Esophagus muscularis mucosa (tissue), 4 donors: ENCODE measurements around the gene CHRDL2. TPM values are rescaled to one million over a fixed set of nuclear protein-coding genes. Genes with fewer than 3 reads are reported as not detected.
A peak's percentile ranks its signal among the peaks of the same experiment; 100 is the strongest.

Source experiments
- DNase-seq: peaks from one replicate; pipeline ENCODE4 v3.0.0-alpha.2; 2017; ENCODE audit errors: extremely low spot score
- H3K27ac ChIP-seq, 4 donors: fragments of 200-600 bp; sonication (generic); replicated peaks in 1 of 4; 1 replicate in 3 of 4; 2 replicates in 1 of 4; pipeline ENCODE4 v1.5.1; 2016 to 2019; ENCODE audit warnings: mild to moderate bottlenecking in 1 of 4
- H3K27me3 ChIP-seq, 4 donors: fragments of 200-600 bp; sonication (generic); one replicate each; pipeline versions ENCODE4 v1.5.1 to v1.6.0; 2016 to 2019
- H3K36me3 ChIP-seq, 4 donors: fragments of 200-600 bp; sonication (generic); one replicate each; pipeline ENCODE4 v1.5.1; 2016 to 2019
- H3K4me1 ChIP-seq, 4 donors: fragments of 200-600 bp; sonication (generic); one replicate each; pipeline ENCODE4 v1.5.1; 2016 to 2019
- H3K4me3 ChIP-seq, 4 donors: fragments of 200-600 bp; sonication (generic); 1 replicate in 2 of 4; 2 replicates in 2 of 4; pipeline ENCODE4 v1.5.1; 2016 to 2019; ENCODE audit warnings: mild to moderate bottlenecking in 4 of 4, moderate library complexity in 1 of 4
- H3K9me3 ChIP-seq, 4 donors: fragments of 200-600 bp; sonication (generic); 1 replicate in 3 of 4; 2 replicates in 1 of 4; pipeline ENCODE4 v1.5.1; 2016 to 2019
- CTCF ChIP-seq, 3 experiments: fragments of 200-600 bp in 2 of 3; fragments of 450-650 bp in 1 of 3; sonication (generic) in 2 of 3; IDR thresholded peaks; one replicate each; pipeline ENCODE4 v1.5.1; 2017 to 2019; ENCODE audit warnings: antibody characterized with exemption in 3 of 3, mild to moderate bottlenecking in 2 of 3, moderate library complexity in 1 of 3
- EP300 ChIP-seq: sonication (generic); formaldehyde crosslinking; IDR thresholded peaks from one replicate; pipeline ENCODE4 v1.6.1; 2017; ENCODE audit warnings: antibody characterized with exemption
- POLR2A ChIP-seq: fragments of 450-650 bp; IDR thresholded peaks from one replicate; pipeline ENCODE4 v1.6.1; 2017; ENCODE audit warnings: antibody characterized with exemption, moderate library complexity, mild to moderate bottlenecking, low read depth
- POLR2AphosphoS5 ChIP-seq, 2 donors: sonication (generic); formaldehyde crosslinking; IDR thresholded peaks; one replicate each; pipeline ENCODE4 v1.6.1; 2017; ENCODE audit warnings: antibody characterized with exemption in 2 of 2
- WGBS: methylation state at CpG from one replicate; pipeline ENCODE4 v1.1.5; 2018; 5-methylcytosine and 5-hydroxymethylcytosine counted together
- intact Hi-C: fragments of 100-400 bp; cut with DNase I; formaldehyde crosslinking; loops from one replicate; pipeline ENCODE4 v1.15.1; 2023
- total RNA-seq, 4 donors: library from RNA; depleted of rRNA; stranded (reverse); fragments of >200 nt; gene quantifications; one replicate each; pipeline versions ENCODE4 v1.1.0 to v1.2.1, GENCODE V29; 2016

Gene CHRDL2
- total RNA-seq, 4 donors from 2014 or later, result 0.40 to 0.50 TPM; not detected in 2

DNA sequence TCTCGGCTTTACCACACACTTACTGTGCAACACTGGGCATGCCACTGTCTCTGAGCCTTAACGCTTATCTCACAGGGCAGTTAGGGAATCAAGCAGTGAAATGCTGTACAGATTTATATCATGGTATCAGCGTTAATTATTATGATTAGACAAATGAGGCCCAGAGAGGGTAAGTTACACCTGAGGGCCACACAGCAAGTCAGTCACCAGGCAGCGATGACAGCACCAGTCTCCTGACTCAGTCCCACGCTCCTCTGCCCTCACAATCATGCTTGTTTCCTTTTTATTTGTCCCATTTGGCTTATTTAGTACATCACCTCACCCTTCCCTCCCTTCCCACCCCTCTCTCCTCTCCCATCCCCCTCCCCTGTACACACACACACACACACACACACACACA is 12.2 kb downstream of the CHRDL2 start:
- Histone ChIP-seq H3K27me3 (no peaks in the 10 kb centered on the region), H3K36me3 (no peaks in the 10 kb centered on the region), H3K4me1 (peaks cover 29 to 54% (median 51%) of the 10 kb centered on the region in 4 donors), H3K4me3 (no peak overlapping the region), H3K27ac (peak overlapping the region in 1 of 4 donors; percentile 4), H3K9me3 (no peaks in the 10 kb centered on the region)
- no peak for DNase-seq
- intact Hi-C loops, result no loop called here
- WGBS, result 95% methylated on average over 5 of the region's 5 CpGs
- no peak for TF ChIP-seq CTCF (IDR thresholded peaks at IDR 0.05)
- no peak for TF ChIP-seq EP300
- no peak for TF ChIP-seq POLR2A
- no peak for TF ChIP-seq POLR2AphosphoS5 (IDR thresholded peaks at IDR 0.05)

GRCh38 chr11:74717221-74717969 is 13.8 kb downstream of the CHRDL2 start:
- TF ChIP-seq CTCF (IDR thresholded peaks at IDR 0.05), result no peak
- TF ChIP-seq POLR2AphosphoS5 (IDR thresholded peaks at IDR 0.05), result no peak
- TF ChIP-seq POLR2A, result no peak
- no peak for TF ChIP-seq EP300
- Histone ChIP-seq H3K4me1 (peaks cover 29 to 54% (median 51%) of the 10 kb centered on the region in 4 donors), H3K36me3 (no peaks in the 10 kb centered on the region), H3K27me3 (no peaks in the 10 kb centered on the region), H3K9me3 (no peaks in the 10 kb centered on the region), H3K27ac (peak overlapping the region; percentile 62 to 79 (median 68)), H3K4me3 (no peak overlapping the region)
- WGBS, result 42% methylated on average over 5 of the region's 5 CpGs
- DNase-seq, result no peak
- intact Hi-C loops, result no loop called here

DNA sequence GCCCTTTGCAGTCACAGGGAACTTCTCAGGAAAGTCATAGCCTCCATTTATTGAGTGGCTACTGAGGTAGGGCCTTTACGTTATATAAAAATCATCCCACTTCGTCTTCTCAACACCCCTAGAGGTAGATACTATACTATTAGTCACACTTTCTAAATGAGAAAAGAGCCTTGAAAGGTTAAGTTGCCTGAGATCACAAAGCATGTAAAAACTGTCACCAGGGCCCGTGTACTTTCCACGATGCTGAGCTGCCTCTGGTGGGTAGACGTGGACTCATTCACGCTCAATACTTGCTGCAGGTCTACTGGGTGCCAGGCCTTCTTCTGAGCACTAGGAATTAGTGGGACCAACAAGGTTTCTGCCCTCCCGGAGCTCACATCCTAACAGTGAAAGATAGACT is 16.3 kb downstream of the CHRDL2 start:
- TF ChIP-seq CTCF (IDR thresholded peaks at IDR 0.05), result no peak
- TF ChIP-seq POLR2A, result no peak
- TF ChIP-seq POLR2AphosphoS5 (IDR thresholded peaks at IDR 0.05), result no peak
- TF ChIP-seq EP300, result no peak
- intact Hi-C loops, result no loop called here
- DNase-seq, result no peak
- no peaks in the 10 kb centered on the region for H3K27me3 ChIP-seq
- H3K9me3 ChIP-seq, result no peaks in the 10 kb centered on the region
- no peak overlapping the region for H3K27ac ChIP-seq
- 95% methylated on average over 7 of the region's 7 CpGs for WGBS
- no peak overlapping the region for H3K4me3 ChIP-seq
- H3K4me1 ChIP-seq, result peaks cover 26 to 47% (median 37%) of the 10 kb centered on the region in 4 donors
- H3K36me3 ChIP-seq, result no peaks in the 10 kb centered on the region

DNA sequence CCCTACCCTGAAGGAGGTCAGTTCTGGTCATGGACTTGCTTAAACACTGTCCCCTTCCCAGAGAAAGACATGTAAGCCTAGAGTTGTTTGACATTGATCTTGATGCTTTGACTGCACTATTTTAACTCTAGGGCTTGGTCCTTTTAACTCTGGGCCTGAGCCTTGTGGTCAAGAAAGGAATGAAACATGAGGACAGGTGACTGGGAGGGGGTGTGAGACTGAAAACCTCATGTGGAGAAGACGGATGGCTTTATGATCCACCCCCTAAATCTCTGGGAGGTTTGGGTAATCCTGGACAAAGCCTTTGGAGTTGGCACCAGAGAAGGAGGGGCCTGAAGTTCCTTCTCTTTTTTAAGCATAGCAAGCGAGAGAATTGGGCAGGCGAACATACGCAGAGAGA is 17.5 kb downstream of the CHRDL2 start:
- H3K9me3 ChIP-seq, result no peaks in the 10 kb centered on the region
- no peak for DNase-seq
- H3K4me3 ChIP-seq, result no peak overlapping the region
- H3K27ac ChIP-seq, result no peak overlapping the region
- no peaks in the 10 kb centered on the region for H3K27me3 ChIP-seq
- intact Hi-C loops, result no loop called here
- 91% methylated on average over 4 of the region's 4 CpGs for WGBS
- peaks cover 21 to 35% (median 29%) of the 10 kb centered on the region in 4 donors for H3K4me1 ChIP-seq
- no peaks in the 10 kb centered on the region for H3K36me3 ChIP-seq
- no peak for TF ChIP-seq CTCF (IDR thresholded peaks at IDR 0.05)
- no peak for TF ChIP-seq POLR2A
- no peak for TF ChIP-seq EP300
- no peak for TF ChIP-seq POLR2AphosphoS5 (IDR thresholded peaks at IDR 0.05)
